HG02610 (cell line): Measurements from ENCODE around the gene IL17D.
"Not testable (repeated sequence)": the region's sequence is repeated elsewhere in the genome, so short reads cannot be mapped to it uniquely, and the experiment has no call there.

Experiments used
- ATAC-seq: cut with Tn5 transposase; IDR thresholded peaks from one replicate; pipeline ENCODE4 v1.9.1; 2021; ENCODE audit warnings: mild to moderate bottlenecking, moderate library complexity; ENCODE audit not compliant: unreplicated experiment

Gene IL17D

DNA sequence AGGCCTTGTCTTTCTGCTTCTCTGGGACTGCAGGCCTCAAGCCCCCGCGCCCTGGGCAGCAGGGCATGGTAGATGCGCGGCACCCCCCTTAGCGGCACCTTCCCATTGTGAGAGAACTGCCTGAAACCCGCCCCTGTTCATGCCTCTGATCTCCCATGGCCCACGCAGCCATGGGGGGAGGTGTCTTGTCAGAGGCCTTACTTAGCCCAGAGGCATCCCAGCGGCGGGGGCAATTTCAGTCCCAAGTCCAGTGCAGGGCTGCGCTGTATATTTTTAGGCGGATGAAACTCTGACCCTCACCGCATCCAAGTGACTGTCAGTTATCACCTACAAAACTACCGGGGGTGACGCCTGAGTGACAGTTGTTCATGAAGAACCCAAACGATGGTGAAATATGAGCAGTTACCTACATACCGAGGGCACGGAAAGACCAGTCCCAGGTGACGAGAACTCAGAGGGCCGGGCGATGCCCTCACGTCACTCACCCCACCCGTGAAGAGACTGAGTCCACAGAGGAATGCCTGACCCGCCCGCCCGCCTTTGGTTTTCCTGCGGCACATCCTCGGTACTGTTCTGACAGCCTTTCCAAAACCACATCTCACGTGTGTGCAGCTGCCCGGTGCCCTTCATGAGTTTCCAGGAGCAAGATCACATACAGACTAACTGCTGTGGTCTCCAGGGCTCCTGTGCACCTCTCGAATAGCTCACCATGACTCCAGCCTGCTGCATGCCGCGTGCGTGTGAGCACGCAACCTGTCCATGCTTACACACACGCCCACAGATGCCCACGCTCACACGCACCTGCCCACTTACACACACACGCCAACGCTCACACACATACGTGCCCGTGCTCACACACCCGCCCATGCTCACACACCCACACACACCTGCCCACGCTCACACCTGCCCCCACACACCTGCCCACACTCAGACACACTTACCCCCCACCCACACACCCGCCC lies 14.4 kb downstream of the IL17D start:
- no peak for ATAC-seq

DNA sequence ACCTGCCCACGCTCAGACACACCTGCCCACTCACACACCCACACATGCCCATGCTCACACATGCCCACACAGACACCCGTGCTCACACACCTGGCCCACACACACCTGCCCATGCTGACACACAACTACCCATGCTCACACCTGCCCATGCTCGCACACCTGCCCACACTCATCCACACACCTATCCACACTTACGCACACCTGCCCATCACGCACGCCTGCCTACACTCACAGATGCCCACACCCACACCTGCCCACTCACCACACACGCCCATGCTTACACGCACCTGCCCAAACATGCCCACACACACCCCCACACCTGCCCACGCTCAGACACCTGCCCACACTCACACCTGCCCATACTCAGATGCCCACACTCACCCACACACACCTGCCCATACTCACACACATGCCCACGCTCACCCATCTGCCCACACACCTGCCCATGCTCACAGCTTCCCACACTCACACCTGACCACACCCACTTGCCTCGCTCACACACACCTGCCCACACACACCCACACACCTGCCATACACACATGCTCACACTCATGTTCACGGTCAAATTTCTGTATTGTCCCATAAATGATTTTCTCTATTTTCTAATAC lies 15.6 kb downstream of the IL17D start:
- ATAC-seq = no peak

DNA sequence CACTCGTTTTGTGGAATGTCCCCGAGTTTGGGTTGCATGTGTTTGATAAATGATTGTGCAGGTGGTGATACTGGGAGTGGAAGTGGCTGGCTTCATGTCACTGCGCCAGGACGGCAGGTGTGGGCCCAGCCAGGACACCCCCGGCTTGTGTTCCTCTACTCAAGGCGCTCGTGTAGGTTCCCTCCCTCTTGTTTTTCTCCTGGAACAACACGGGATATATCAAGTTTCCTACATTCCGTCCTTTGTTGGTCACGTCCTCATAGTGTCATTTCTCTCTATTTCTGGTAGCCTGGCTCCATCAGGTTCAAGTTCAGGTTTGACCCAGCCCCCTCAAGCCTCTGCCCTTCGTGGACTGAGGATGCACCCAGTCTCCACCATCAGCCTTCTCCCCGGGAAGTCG lies 16.3 kb downstream of the IL17D start:
- no peak for ATAC-seq

DNA sequence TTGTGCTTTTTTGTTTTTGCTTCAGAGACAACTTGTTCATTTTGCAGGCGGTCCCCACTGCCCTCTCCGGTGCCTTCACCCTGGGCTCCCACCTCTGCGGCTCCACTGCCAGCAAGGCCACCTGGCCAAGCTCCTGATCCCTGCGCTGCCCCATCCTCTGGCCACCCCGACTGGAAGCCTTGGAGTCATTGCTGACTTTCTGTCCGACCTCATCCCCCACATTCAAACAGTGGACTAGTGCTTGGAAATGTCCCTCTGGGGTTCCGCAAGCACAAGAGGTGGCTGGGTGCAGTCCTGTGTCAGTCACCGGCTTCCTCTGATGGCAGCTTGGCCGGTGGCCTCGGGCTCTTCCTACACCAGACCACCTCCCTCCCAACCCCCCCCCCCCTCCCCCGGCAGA lies 17.0 kb downstream of the IL17D start:
- ATAC-seq = no peak

DNA sequence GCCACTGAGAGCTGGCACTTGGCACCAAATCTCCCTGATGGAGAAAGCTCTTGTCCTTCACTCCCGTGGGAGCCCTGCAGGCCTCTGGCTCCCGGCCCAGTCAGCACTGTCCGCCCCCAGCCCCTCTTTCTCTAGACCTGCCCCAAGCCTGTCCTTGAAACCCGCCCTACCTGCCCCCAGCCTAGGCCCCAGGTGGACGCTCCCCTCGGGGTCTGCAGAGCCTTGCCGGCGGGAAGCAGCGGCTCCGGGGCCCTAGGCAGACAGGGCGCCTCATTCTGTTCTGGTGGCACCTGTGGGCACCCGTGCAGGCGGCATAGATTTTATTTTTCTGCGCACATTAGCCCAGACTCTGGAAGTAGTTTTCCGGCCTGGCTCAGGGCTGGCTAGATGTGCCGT lies 17.6 kb downstream of the IL17D start:
- ATAC-seq = no peak

DNA sequence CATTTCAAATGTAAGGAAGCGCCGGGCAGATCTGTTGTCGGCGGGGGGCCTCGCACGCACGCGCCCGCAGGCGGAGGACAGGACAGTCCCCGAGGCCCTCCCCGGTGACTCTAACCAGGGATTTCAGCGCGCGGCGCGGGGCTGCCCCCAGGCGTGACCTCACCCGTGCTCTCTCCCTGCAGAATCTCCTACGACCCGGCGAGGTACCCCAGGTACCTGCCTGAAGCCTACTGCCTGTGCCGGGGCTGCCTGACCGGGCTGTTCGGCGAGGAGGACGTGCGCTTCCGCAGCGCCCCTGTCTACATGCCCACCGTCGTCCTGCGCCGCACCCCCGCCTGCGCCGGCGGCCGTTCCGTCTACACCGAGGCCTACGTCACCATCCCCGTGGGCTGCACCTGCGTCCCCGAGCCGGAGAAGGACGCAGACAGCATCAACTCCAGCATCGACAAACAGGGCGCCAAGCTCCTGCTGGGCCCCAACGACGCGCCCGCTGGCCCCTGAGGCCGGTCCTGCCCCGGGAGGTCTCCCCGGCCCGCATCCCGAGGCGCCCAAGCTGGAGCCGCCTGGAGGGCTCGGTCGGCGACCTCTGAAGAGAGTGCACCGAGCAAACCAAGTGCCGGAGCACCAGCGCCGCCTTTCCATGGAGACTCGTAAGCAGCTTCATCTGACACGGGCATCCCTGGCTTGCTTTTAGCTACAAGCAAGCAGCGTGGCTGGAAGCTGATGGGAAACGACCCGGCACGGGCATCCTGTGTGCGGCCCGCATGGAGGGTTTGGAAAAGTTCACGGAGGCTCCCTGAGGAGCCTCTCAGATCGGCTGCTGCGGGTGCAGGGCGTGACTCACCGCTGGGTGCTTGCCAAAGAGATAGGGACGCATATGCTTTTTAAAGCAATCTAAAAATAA lies 18.2 kb downstream of the IL17D start:
- ATAC-seq = no peak

DNA sequence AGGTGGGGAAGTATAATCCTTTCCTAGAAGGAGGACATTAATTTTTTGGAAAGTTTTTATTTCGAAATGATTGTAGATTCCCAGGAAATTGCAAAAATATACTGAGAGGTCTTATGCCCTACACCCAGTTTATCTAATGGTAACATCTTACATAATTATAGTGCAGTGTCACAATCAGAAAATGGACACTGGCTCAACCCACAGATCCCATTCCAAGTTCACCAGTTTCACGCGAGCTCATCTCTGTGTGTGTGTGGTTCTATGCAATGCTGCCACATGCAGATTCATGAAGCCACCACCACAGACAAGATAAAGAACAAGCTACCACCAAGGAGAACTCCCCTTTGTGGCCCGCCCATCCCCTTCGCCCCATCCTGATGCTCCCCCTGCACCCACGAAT lies 24.4 kb downstream of the IL17D start:
- no peak for ATAC-seq

DNA sequence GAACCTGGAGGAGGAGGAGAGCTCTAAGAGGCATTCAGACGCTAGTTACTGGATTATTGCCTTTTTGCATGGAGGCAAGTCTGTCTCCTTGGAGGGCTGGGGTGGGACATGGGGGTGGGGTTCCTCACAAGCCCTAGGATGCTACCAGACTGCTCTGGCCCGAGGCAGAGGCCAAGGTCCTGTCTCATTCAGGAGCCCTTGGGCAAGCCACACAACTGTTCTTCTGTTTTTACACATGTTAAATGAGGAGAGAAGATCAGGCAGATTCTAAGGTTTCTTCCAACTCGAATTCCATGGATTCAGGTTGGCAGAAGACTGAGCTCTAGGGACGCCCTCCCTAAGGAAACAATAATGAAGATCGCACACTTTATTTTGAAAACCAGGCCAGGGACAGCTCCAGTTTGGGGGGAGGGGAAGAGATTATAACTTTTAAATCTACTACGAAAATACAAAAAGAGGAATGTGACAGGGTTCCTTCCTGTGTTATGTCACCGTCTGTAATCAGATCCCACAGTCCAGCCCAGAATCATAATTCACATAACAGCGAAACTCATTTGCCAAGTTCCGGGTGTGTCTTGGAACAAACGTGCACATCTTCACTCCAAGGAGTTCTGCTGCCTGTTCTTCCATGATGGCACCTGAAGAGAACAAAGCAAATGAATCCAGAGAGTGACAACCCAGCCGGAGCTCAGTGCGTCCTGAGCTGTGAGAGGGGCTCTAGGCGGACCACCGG lies 25.2 kb downstream of the IL17D start:
- ATAC-seq = no peak

DNA sequence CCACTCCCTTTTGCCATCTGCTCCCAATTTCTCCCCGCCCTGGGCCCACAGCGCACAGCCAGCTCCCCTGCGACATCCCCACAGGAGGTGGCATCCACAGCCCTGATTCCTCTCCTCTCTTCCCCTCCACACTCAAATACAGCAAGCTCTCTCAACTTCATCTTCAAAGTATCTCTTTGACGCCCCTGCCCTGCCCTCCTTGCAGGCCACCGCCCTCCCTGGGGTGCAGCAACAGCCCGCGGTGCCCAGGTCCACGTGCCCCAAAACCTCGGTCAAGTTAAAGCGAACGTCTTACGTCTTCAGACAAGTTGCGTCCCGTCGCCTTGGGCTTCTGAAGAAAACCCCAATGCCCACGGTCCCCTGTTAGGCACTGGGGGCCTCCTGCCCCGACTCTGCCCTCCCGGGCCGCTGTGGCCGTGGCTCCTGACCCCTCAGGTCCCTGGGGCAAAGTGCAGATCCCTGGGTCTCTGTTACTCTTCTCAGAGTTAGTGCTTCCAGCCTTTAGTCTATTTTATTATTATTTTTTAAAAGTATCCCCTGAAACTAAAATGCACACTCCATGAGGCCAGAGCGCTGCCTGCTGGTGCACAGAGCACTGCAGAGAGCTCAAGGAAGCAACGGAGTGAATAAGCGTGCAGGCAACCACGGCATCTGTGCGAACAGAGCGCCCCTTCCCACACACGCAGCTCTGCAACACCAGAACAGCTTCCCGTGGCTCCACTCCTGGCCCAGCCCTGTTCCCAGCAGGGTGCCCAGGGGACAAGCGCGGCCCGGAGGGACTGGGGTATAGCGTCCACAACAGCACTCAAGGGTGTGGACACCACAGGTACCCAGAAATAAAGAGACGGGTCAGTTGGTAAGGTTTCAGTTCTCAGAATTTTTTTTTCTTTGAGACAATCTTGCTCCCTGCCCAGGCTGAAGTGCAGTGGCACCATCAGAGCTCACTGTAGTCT lies 26.4 kb downstream of the IL17D start:
- ATAC-seq = no peak

DNA sequence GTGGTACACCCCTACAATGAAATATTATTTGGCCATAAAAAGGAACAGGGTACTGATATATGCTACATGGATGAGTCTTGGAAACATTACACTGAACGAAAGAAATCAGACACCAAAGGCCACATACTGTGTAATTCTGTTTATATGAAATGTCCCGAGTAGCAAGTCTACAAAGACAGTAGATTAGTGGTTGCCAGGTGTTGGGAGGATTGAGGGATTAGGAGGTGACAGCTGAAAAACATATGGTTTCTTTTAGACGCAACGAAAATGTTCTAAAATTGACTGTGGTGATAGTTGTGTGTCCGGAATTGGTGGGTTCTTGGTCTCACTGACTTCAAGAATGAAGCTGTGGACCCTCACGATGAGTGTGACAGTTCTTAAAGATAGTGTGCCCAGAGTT lies 35.1 kb downstream of the IL17D start:
- no peak for ATAC-seq

DNA sequence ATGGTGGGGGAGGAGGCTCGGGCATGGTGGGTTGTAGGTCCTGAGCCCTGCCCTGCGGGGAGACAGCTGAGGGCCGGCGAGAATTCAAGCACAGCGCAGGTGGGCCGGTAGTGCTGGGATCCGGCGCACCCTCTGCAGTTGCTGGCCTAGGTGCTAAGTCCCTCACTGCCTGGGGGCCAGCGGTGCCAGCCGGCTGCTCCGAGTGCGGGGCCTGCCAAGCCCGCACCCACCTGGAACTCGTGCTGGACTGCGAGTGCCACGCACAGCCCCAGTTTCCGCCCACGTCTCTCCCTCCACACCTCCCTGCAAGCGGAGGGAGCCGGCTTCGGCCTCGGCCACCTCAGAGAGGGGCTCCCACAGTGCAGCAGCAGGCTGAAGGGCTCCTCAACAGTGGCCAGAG lies 36.5 kb downstream of the IL17D start:
- no peak for ATAC-seq

DNA sequence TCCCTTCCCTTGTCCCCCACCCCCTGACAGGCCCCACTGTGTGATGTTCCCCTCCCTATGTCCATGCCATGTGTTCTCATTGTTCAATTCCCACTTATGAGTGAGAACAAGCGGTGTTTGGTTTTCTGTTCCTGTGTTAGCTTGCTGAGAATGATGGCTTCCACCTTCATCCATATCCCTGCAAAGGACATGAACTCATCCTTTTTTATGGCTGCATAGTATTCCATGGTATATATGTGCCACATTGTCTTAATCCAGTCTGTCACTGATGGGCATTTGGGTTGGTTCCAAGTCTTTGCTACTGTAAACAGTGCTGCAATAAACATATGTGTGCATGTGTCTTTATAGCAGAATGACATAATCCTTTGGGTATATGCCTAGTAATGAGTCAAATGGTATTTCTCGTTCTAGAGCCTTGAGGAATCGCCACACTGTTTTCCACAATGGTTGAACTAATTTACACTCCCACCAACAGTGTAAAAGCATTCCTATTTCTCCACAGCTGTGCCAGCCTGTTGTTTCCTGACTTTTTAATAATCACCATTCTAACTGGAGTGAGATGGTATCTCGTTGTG lies 40.4 kb downstream of the IL17D start:
- not testable (repeated sequence) for ATAC-seq

DNA sequence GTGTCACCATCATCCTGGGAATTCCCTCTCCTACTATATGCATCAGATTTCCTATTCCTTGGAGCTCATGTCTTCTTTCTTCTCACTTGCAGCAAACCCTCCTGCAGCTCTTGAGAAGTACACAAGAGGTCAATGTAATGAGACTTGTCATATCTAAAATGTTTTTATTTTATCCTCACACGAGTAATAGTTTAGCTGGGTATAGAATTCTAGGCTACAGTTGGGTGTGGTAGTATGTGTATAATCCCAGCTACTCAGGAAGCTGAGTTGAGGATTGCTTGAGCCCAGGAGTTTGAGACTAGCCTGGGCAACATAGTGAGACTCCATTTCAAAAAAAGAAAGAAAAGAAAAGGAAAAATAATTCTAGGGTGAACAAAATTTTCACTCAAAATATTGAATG lies 45.9 kb downstream of the IL17D start:
- ATAC-seq = no peak

DNA sequence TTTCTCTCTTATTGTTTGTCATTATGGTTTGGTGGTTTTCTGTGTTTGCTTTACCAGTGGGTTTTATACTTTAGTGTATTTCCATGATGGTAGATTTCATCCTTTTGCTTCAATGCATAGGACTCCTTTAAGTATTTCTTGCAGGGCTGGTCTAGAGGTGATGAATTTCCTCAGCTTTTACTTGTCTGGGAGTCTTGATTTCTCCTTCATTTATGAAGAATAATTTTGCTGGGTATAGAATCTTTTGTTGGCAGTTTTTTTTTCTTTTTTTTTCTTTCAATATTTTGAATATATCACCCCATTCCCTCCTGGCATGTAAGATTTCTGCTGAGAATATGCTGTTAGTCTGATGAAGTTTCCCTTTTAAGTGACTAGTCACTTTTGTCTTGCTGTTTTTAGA lies 50.5 kb downstream of the IL17D start:
- no peak for ATAC-seq

DNA sequence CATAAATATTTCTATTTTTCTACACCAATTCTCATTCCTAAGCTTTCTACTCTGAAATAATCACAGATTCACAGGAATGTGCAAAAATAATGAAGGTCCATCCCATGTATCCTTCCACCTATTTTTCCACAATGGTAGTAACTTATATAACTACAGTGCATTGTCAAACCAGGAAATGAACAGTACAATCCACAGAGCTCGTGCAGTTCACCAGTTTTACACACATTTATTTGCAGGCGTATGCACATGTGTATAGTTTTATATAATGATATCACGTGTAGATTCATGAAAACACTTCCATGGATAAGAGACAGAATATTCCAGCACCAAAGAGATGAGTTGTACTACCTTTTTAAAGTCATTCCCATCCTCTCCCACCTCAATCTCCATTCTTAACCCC lies 57.4 kb downstream of the IL17D start:
- no peak for ATAC-seq

DNA sequence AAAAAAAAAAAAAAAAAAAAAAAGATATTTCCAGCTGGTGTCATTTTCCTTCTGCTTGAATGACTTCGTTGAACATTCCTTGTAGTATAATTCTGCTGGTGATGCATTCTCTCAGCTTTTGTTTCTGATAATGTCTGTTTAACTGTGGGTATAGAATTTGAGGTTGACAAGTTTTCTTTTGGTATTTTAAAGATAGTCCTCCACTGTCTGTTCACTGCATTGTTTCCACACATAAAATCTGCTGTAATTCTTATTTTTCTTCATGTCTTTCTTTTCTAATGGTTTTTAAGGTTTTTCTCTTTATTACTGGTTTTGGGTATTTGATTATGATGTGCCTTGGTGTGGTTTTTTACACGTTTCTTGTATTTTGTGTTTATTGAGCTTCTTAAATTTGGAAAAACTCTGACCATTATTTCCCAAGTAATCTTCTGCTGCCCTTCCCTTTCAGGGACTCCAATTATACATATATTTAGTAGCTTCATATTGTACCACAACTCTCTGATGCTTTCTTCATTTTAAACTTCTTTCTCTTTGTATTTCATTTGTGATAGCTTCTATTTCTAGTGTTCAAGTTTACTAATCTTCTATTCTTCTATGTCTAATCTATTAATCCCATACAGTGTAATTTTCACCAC lies 63.9 kb downstream of the IL17D start:
- no peak for ATAC-seq

DNA sequence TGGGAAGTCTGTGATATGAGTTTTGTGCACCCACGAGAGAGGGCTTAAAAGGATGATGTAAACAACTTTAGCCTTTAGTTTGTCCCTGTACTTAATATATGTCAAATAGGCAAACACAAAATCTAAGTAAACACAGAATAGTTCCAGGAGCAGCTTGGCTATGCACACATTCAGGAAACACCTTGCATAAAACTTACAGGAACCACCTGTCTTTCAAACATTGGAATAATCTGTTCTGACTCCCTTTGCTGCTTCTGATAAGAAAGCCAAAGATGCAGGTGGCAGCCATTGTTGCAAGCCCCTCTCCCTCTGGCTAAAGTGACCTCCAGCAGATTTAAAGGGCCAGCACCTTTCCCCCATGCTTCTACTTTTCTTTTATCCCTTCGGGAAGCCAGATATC lies 65.6 kb downstream of the IL17D start:
- no peak for ATAC-seq

DNA sequence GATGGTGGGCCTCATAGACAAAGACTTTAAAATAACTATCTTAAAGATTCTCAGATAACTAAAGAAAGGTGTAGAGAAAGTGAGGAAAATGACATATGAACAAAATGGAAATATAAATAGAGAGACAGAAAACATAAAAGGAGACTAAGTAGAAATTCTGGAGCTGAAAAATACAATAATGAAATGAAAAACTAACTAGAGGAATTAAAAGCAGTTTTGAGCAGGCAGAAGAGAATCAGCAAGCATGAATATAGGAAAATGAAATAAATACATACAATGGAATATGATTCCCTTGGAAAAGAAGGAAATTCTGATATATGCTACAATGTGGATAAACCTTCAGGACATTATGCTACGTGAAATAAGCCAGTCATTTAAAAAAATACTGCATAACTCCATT lies 66.3 kb downstream of the IL17D start:
- no peak for ATAC-seq
